ENCODE results near the gene CD200.

- no peak for TF ChIP-seq EZH2 (IDR thresholded peaks at IDR 0.05; ENCODE audit: insufficient read depth, poor library complexity, severe bottlenecking)
- no peak for TF ChIP-seq EZH2phosphoT487 (IDR thresholded peaks at IDR 0.05; ENCODE audit: insufficient read depth, low read depth)
Measured at GRCh38 chr3:112389961-112390360, 57.0 kb downstream of the CD200 start.

Measured in GM23248 (cell line).